Measurements from ENCODE around the gene ELOF1.

- TF ChIP-seq CTCF (IDR thresholded peaks at IDR 0.05; ENCODE audit: extremely low read depth in 1 of 2, insufficient read depth in 1 of 2, low read depth in 1 of 2, low read length in 2 of 2) (no peak), EZH2 (IDR thresholded peaks at IDR 0.05; ENCODE audit: borderline replicate concordance, low read depth, low read length, severe bottlenecking) (no peak), POLR2A (IDR thresholded peaks at IDR 0.05; ENCODE audit: low read depth, low read length) (no peak), MAX (IDR thresholded peaks at IDR 0.05; ENCODE audit: insufficient read depth, insufficient read length) (no peak), POLR2AphosphoS5 (IDR thresholded peaks at IDR 0.05; ENCODE audit: insufficient read depth, low read depth, low read length) (no peak), GATA2 (IDR thresholded peaks at IDR 0.05; ENCODE audit: insufficient read depth, insufficient read length, low read depth, low read length) (no peak), MYC (IDR thresholded peaks at IDR 0.05; ENCODE audit: low read depth, low read length) (no peak)
Observed at GRCh38 chr19:11570039-11570462, 11.0 kb upstream of the ELOF1 start.
